Hepatocyte (in vitro differentiated cells): ENCODE data around the gene DDIAS. TPM values are rescaled to one million over a fixed set of nuclear protein-coding genes. Genes with fewer than 3 reads are reported as not detected.

Experiments used
- DNase-seq: peaks from one replicate; pipeline ENCODE4 v3.0.0-alpha.2; 2016; ENCODE audit warnings: low spot score
- H2AFZ ChIP-seq: fragments of 200-600 bp; sonication (generic); 2 replicates; pipeline ENCODE4 v1.6.0; 2016; ENCODE audit warnings: antibody characterized with exemption, mild to moderate bottlenecking
- H3K27ac ChIP-seq: fragments of 200-600 bp; sonication (generic); 2 replicates; pipeline ENCODE4 v1.5.1; 2016; ENCODE audit warnings: mild to moderate bottlenecking
- H3K27me3 ChIP-seq: fragments of 200-600 bp; sonication (generic); 2 replicates; pipeline ENCODE4 v1.6.1; 2016
- H3K36me3 ChIP-seq: fragments of 200-600 bp; sonication (generic); replicated peaks from 2 replicates; pipeline ENCODE4 v1.5.1; 2016; ENCODE audit warnings: low read depth; ENCODE audit not compliant: insufficient read depth
- H3K4me1 ChIP-seq: fragments of 200-600 bp; sonication (generic); 2 replicates; pipeline ENCODE4 v1.5.1; 2016; ENCODE audit warnings: mild to moderate bottlenecking, moderate library complexity; ENCODE audit not compliant: insufficient read depth
- H3K4me2 ChIP-seq: fragments of 200-600 bp; sonication (generic); 2 replicates; pipeline ENCODE4 v1.6.0; 2016
- H3K4me3 ChIP-seq: fragments of 200-600 bp; sonication (generic); 2 replicates; pipeline ENCODE4 v1.5.1; 2016; ENCODE audit warnings: mild to moderate bottlenecking
- H3K79me2 ChIP-seq: fragments of 200-600 bp; sonication (generic); 2 replicates; pipeline ENCODE4 v1.6.0; 2017; ENCODE audit warnings: mild to moderate bottlenecking
- H3K9me2 ChIP-seq: fragments of 200-600 bp; sonication (generic); replicated peaks from 2 replicates; pipeline ENCODE4 v1.6.0; 2017; ENCODE audit warnings: mild to moderate bottlenecking; ENCODE audit not compliant: insufficient read depth
- H3K9me3 ChIP-seq: fragments of 200-600 bp; sonication (generic); 2 replicates; pipeline ENCODE4 v1.5.1; 2016; ENCODE audit warnings: low read depth, mild to moderate bottlenecking
- H4K20me1 ChIP-seq: fragments of 200-600 bp; sonication (generic); 2 replicates; pipeline ENCODE4 v1.6.0; 2016; ENCODE audit warnings: mild to moderate bottlenecking; ENCODE audit not compliant: insufficient read depth, poor library complexity, severe bottlenecking
- CTCF ChIP-seq: fragments of 200-600 bp; sonication (generic); IDR thresholded peaks from 2 replicates; pipeline ENCODE4 v1.5.1; 2016; ENCODE audit warnings: antibody characterized with exemption, mild to moderate bottlenecking; ENCODE audit not compliant: poor library complexity
- EZH2 ChIP-seq: fragments of 200-600 bp; sonication (generic); IDR thresholded peaks from 2 replicates; pipeline ENCODE4 v1.6.1; 2016; ENCODE audit warnings: antibody characterized with exemption, mild to moderate bottlenecking, borderline replicate concordance
- EZH2phosphoT487 ChIP-seq: fragments of 200-600 bp; sonication (generic); IDR thresholded peaks from one replicate; pipeline ENCODE4 v1.6.1; 2018; ENCODE audit warnings: antibody characterized with exemption, mild to moderate bottlenecking, low read depth, moderate library complexity; ENCODE audit not compliant: unreplicated experiment, severe bottlenecking
- WGBS: methylation state at CpG from one replicate; pipeline ENCODE4 v1.1.6; 2016; ENCODE audit warnings: low lambda C conversion rate; ENCODE audit errors: missing lambda C conversion rate; 5-methylcytosine and 5-hydroxymethylcytosine counted together
- polyA plus RNA-seq: library from polyadenylated mRNA; unstranded; fragments of >200 nt; fragmentation: Nextera tagmentation; extraction: Ambion mirVana; gene quantifications from 2 replicates; pipeline ENCODE4 v1.2.1, GENCODE V29; 2016
- total RNA-seq: library from RNA; depleted of rRNA; stranded (reverse); fragments of >200 nt; gene quantifications from 2 replicates; pipeline ENCODE4 v1.2.3, GENCODE V29; 2014

The DDIAS gene
- total and polyA plus RNA-seq, 2 experiments from 2014 or later: 0.92 to 2.6 TPM

DNA sequence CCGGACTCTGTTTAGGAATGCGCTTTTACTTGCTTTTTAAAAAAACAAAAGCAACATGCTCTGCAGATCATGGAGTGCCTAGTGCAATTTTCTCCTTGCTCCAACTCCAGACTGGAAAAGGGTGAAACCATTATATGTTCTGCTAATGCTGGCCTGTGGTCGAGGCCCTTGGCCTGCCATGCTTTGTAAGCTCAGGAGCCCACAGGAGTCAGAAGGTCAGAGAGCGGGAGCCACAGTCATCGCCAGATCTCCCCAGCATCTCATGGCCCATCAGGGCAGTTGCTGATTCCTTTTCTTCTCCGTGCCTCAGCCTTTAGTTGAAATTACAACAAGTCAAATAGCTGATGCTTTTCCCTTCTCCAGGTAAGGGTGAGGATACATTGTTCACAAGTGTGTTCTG lies 80.3 kb downstream of the DDIAS start:
- WGBS: 91% methylated on average over 6 of the region's 6 CpGs
- no peak overlapping the region for H3K4me3 ChIP-seq

More for the DNA sequence above, 80.3 kb downstream of the DDIAS start:
- no peak for TF ChIP-seq EZH2phosphoT487
- TF ChIP-seq EZH2: no peak
- no peak for TF ChIP-seq CTCF
- Histone ChIP-seq H3K27me3 (no peaks in the 10 kb centered on the region), H2AFZ (no peak overlapping the region), H3K4me1 (no peaks in the 10 kb centered on the region), H4K20me1 (no peaks in the 10 kb centered on the region), H3K9me3 (no peaks in the 10 kb centered on the region), H3K79me2 (no peaks in the 10 kb centered on the region), H3K4me2 (no peak overlapping the region), H3K27ac (no peak overlapping the region), H3K36me3 (no peaks in the 10 kb centered on the region), H3K9me2 (no peaks in the 10 kb centered on the region)
- DNase-seq: no peak

Other genes starting within 250 kb of the DDIAS start
- gene FAM181B, start 167.9 kb upstream of the DDIAS start, total RNA-seq: 0.63 and 0.64 TPM in 2 replicates
- 0.49 and 1.3 TPM in 2 replicates for gene FAM181B, start 167.9 kb upstream of the DDIAS start, polyA plus RNA-seq
- 46.8 and 49.0 TPM in 2 replicates for gene PRCP, start 1.3 kb upstream of the DDIAS start, total RNA-seq
- gene PRCP, start 1.3 kb upstream of the DDIAS start, polyA plus RNA-seq: 48.3 and 53.0 TPM in 2 replicates
- gene RAB30, start 170.2 kb downstream of the DDIAS start, total RNA-seq: 10.2 and 10.5 TPM in 2 replicates
- gene RAB30, start 170.2 kb downstream of the DDIAS start, polyA plus RNA-seq: 2.5 and 2.6 TPM in 2 replicates